Hepatocyte (in vitro differentiated cells): ENCODE results near the gene IL10. TPM values are rescaled to one million over a fixed set of nuclear protein-coding genes. Genes with fewer than 3 reads are reported as not detected.

ENCODE experiments used
- DNase-seq: peaks from one replicate; pipeline ENCODE4 v3.0.0-alpha.2; 2016; ENCODE audit warnings: low spot score
- H2AFZ ChIP-seq: fragments of 200-600 bp; sonication (generic); 2 replicates; pipeline ENCODE4 v1.6.0; 2016; ENCODE audit warnings: antibody characterized with exemption, mild to moderate bottlenecking
- H3K27ac ChIP-seq: fragments of 200-600 bp; sonication (generic); 2 replicates; pipeline ENCODE4 v1.5.1; 2016; ENCODE audit warnings: mild to moderate bottlenecking
- H3K27me3 ChIP-seq: fragments of 200-600 bp; sonication (generic); 2 replicates; pipeline ENCODE4 v1.6.1; 2016
- H3K36me3 ChIP-seq: fragments of 200-600 bp; sonication (generic); replicated peaks from 2 replicates; pipeline ENCODE4 v1.5.1; 2016; ENCODE audit warnings: low read depth; ENCODE audit not compliant: insufficient read depth
- H3K4me1 ChIP-seq: fragments of 200-600 bp; sonication (generic); 2 replicates; pipeline ENCODE4 v1.5.1; 2016; ENCODE audit warnings: mild to moderate bottlenecking, moderate library complexity; ENCODE audit not compliant: insufficient read depth
- H3K4me2 ChIP-seq: fragments of 200-600 bp; sonication (generic); 2 replicates; pipeline ENCODE4 v1.6.0; 2016
- H3K4me3 ChIP-seq: fragments of 200-600 bp; sonication (generic); 2 replicates; pipeline ENCODE4 v1.5.1; 2016; ENCODE audit warnings: mild to moderate bottlenecking
- H3K79me2 ChIP-seq: fragments of 200-600 bp; sonication (generic); 2 replicates; pipeline ENCODE4 v1.6.0; 2017; ENCODE audit warnings: mild to moderate bottlenecking
- H3K9me2 ChIP-seq: fragments of 200-600 bp; sonication (generic); replicated peaks from 2 replicates; pipeline ENCODE4 v1.6.0; 2017; ENCODE audit warnings: mild to moderate bottlenecking; ENCODE audit not compliant: insufficient read depth
- H3K9me3 ChIP-seq: fragments of 200-600 bp; sonication (generic); 2 replicates; pipeline ENCODE4 v1.5.1; 2016; ENCODE audit warnings: low read depth, mild to moderate bottlenecking
- H4K20me1 ChIP-seq: fragments of 200-600 bp; sonication (generic); 2 replicates; pipeline ENCODE4 v1.6.0; 2016; ENCODE audit warnings: mild to moderate bottlenecking; ENCODE audit not compliant: insufficient read depth, poor library complexity, severe bottlenecking
- CTCF ChIP-seq: fragments of 200-600 bp; sonication (generic); IDR thresholded peaks from 2 replicates; pipeline ENCODE4 v1.5.1; 2016; ENCODE audit warnings: antibody characterized with exemption, mild to moderate bottlenecking; ENCODE audit not compliant: poor library complexity
- EZH2 ChIP-seq: fragments of 200-600 bp; sonication (generic); IDR thresholded peaks from 2 replicates; pipeline ENCODE4 v1.6.1; 2016; ENCODE audit warnings: antibody characterized with exemption, mild to moderate bottlenecking, borderline replicate concordance
- EZH2phosphoT487 ChIP-seq: fragments of 200-600 bp; sonication (generic); IDR thresholded peaks from one replicate; pipeline ENCODE4 v1.6.1; 2018; ENCODE audit warnings: antibody characterized with exemption, mild to moderate bottlenecking, low read depth, moderate library complexity; ENCODE audit not compliant: unreplicated experiment, severe bottlenecking
- WGBS: methylation state at CpG from one replicate; pipeline ENCODE4 v1.1.6; 2016; ENCODE audit warnings: low lambda C conversion rate; ENCODE audit errors: missing lambda C conversion rate; 5-methylcytosine and 5-hydroxymethylcytosine counted together
- polyA plus RNA-seq: library from polyadenylated mRNA; unstranded; fragments of >200 nt; fragmentation: Nextera tagmentation; extraction: Ambion mirVana; gene quantifications from 2 replicates; pipeline ENCODE4 v1.2.1, GENCODE V29; 2016
- total RNA-seq: library from RNA; depleted of rRNA; stranded (reverse); fragments of >200 nt; gene quantifications from 2 replicates; pipeline ENCODE4 v1.2.3, GENCODE V29; 2014

IL10 gene
- total and polyA plus RNA-seq, 2 experiments from 2014 or later: 0.50 TPM; not detected in 1

- Histone ChIP-seq H3K4me3 (no peak overlapping the region), H3K27me3 (no peaks in the 10 kb centered on the region), H3K9me2 (no peaks in the 10 kb centered on the region), H3K4me2 (no peak overlapping the region), H3K9me3 (no peaks in the 10 kb centered on the region), H4K20me1 (no peaks in the 10 kb centered on the region), H3K27ac (no peak overlapping the region), H2AFZ (no peak overlapping the region), H3K79me2 (no peaks in the 10 kb centered on the region), H3K36me3 (no peaks in the 10 kb centered on the region), H3K4me1 (no peaks in the 10 kb centered on the region)
- DNase-seq: no peak
- WGBS: 91% methylated on average over 4 of the region's 4 CpGs
- TF ChIP-seq EZH2: no peak
- no peak for TF ChIP-seq EZH2phosphoT487
- TF ChIP-seq CTCF: no peak
Measured at GRCh38 chr1:206802401-206802800, 30.1 kb upstream of the IL10 start.

GRCh38 chr1:206801467-206801866 is 29.2 kb upstream of the IL10 start:
- H3K9me3 ChIP-seq: no peaks in the 10 kb centered on the region
- no peaks in the 10 kb centered on the region for H3K79me2 ChIP-seq
- H4K20me1 ChIP-seq: no peaks in the 10 kb centered on the region
- WGBS: 72% methylated on average over 1 of the region's 1 CpG
- DNase-seq: no peak
- no peaks in the 10 kb centered on the region for H3K4me1 ChIP-seq
- H3K4me3 ChIP-seq: no peak overlapping the region
- H3K27ac ChIP-seq: no peak overlapping the region
- TF ChIP-seq EZH2 (no peak), EZH2phosphoT487 (no peak), CTCF (no peak)
- no peaks in the 10 kb centered on the region for H3K36me3 ChIP-seq
- H3K9me2 ChIP-seq: no peaks in the 10 kb centered on the region
- no peak overlapping the region for H2AFZ ChIP-seq
- no peak overlapping the region for H3K4me2 ChIP-seq
- H3K27me3 ChIP-seq: no peaks in the 10 kb centered on the region

- DNase-seq: no peak
- Histone ChIP-seq H3K4me2 (no peak overlapping the region), H2AFZ (no peak overlapping the region), H3K27me3 (no peaks in the 10 kb centered on the region), H4K20me1 (no peaks in the 10 kb centered on the region), H3K4me3 (no peak overlapping the region), H3K79me2 (no peaks in the 10 kb centered on the region), H3K27ac (no peak overlapping the region), H3K36me3 (no peaks in the 10 kb centered on the region), H3K9me3 (no peaks in the 10 kb centered on the region), H3K9me2 (no peaks in the 10 kb centered on the region), H3K4me1 (no peaks in the 10 kb centered on the region)
- no peak for TF ChIP-seq CTCF
- TF ChIP-seq EZH2: no peak
- TF ChIP-seq EZH2phosphoT487: no peak
- 92% methylated on average over 3 of the region's 3 CpGs for WGBS
Measured at GRCh38 chr1:206800891-206801290, 28.6 kb upstream of the IL10 start.

GRCh38 chr1:206800411-206800810 is 28.1 kb upstream of the IL10 start:
- TF ChIP-seq EZH2: no peak
- no peak for TF ChIP-seq EZH2phosphoT487
- no peak for TF ChIP-seq CTCF
- H3K4me3 ChIP-seq: no peak overlapping the region
- H2AFZ ChIP-seq: no peak overlapping the region
- H3K36me3 ChIP-seq: no peaks in the 10 kb centered on the region
- no peaks in the 10 kb centered on the region for H3K27me3 ChIP-seq
- WGBS: 86% methylated on average over 3 of the region's 3 CpGs
- H3K9me2 ChIP-seq: no peaks in the 10 kb centered on the region
- H4K20me1 ChIP-seq: no peaks in the 10 kb centered on the region
- no peaks in the 10 kb centered on the region for H3K79me2 ChIP-seq
- no peak for DNase-seq
- no peaks in the 10 kb centered on the region for H3K4me1 ChIP-seq
- no peak overlapping the region for H3K4me2 ChIP-seq
- H3K9me3 ChIP-seq: no peaks in the 10 kb centered on the region
- no peak overlapping the region for H3K27ac ChIP-seq
